Measurements from ENCODE around the gene HS3ST3A1.

GRCh38 chr17:13581925-13582324 is 19.8 kb downstream of the HS3ST3A1 start:
- no peak for TF ChIP-seq CTCF (conservative IDR thresholded peaks at IDR 0.05; ENCODE audit: low read depth, low read length)
- TF ChIP-seq EZH2 (IDR thresholded peaks at IDR 0.05; ENCODE audit: low read length, unreplicated experiment) = no peak

All from PC-3 (cell line).